GM12891 (cell line): Measurements from ENCODE around the gene MRPL55.

ENCODE experiments used
- POLR2A ChIP-seq: IDR thresholded peaks from 2 replicates; pipeline ENCODE4 v1.6.1; 2011; ENCODE audit warnings: low read depth, low read length, control low read depth
- POLR2AphosphoS5 ChIP-seq: IDR thresholded peaks from 2 replicates; pipeline ENCODE4 v1.6.1; 2011; ENCODE audit warnings: low read depth, low read length, control low read depth
- POU2F2 ChIP-seq: IDR thresholded peaks from 2 replicates; pipeline ENCODE4 v1.6.1; 2011; ENCODE audit warnings: low read depth, mild to moderate bottlenecking, control low read depth, low read length, moderate library complexity
- SPI1 ChIP-seq: IDR thresholded peaks from 2 replicates; pipeline ENCODE4 v1.6.1; 2011; ENCODE audit warnings: low read depth, low read length, control low read depth
- TAF1 ChIP-seq: IDR thresholded peaks from 2 replicates; pipeline ENCODE4 v1.6.1; 2011; ENCODE audit warnings: low read depth, low read length, control low read depth

- TF ChIP-seq POLR2A (no peak), POLR2AphosphoS5 (no peak), TAF1 (no peak), SPI1 (no peak), POU2F2 (0 out of 2 replicates have a peak, but pooled peaks have one; percentile 8)
Observed at GRCh38 chr1:228151180-228151925, 42.3 kb upstream of the MRPL55 start.
